Measurements from ENCODE around the gene SLC52A1. TPM values are rescaled to one million over a fixed set of nuclear protein-coding genes. Genes with fewer than 3 reads are reported as not detected.

The SLC52A1 gene
- total and polyA plus RNA-seq, 10 of the 15 experiments (the other 5 are each of a cell fraction or from before 2014, with no cell fraction given), result 0.04 to 0.11 TPM; not detected in 8

DNA sequence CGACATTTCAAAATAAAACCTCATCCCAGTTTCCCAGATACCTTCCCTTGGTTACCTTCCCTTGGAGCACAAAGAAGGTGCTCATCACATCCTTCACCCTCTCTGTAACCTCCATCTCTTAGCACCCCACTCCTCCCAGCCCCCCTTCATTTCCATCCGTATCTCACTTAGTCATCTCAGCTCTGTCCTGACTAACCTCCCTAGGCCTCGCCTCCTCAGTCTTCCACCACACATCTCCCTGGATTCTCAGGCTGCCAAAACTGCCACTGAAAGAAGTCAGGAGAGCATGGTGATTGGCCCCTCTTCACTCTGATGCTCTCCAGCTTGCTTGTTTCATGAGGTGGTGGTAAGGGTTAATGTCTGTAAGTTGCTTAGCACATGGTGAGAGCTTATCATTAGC lies 45.4 kb upstream of the SLC52A1 start:
- H3K27me3 ChIP-seq (replicated peaks in 1 of 2; ENCODE audit: control insufficient read depth in 2 of 2, insufficient read depth in 2 of 2, low read length in 1 of 2), result no peaks in the 10 kb centered on the region
- SMC1A ChIA-PET (ENCODE audit: uncharacterized antibody, unreplicated experiment), result interaction anchor here (0.6 to 3.3 kb wide), 4 partner anchors 10 to 359 kb away, joined by 3 to 15 read pairs (median 3); partner anchors contain the start of genes C1QBP and ZNF232
- H3K27ac ChIP-seq (ENCODE audit: control insufficient read depth, insufficient read depth), result no peak overlapping the region
- POLR2A ChIA-PET, result interaction anchor here (0.6 to 1.2 kb wide), 3 partner anchors 30 to 791 kb away, joined by 3 to 7 read pairs (median 3); no protein-coding TSS in a partner anchor
- peaks cover 2% of the 10 kb centered on the region; the same call in 1 of the 2 replicates for H3K79me2 ChIP-seq (ENCODE audit: control insufficient read depth, insufficient read depth, low read length)
- WGBS (ENCODE audit: insufficient coverage, insufficient replicate concordance, low lambda C conversion rate, missing lambda C conversion rate), result 74% methylated on average over 3 of the region's 3 CpGs
- in situ Hi-C loops (cut with MboI), result no loop called here
- no TSS peak for BruUV-seq (replicated peaks)
- no peaks in the 10 kb centered on the region for H3K36me3 ChIP-seq (ENCODE audit: control insufficient read depth in 2 of 2, insufficient read depth in 2 of 2, low read length in 1 of 2)
- no peak for DNase-seq (ENCODE audit: low read depth, low spot score)
- H3K4me1 ChIP-seq (ENCODE audit: control insufficient read depth, insufficient read depth, low read length), result peaks cover 3% of the 10 kb centered on the region
- FAIRE-seq, result no peak
- H4K20me1 ChIP-seq (ENCODE audit: control insufficient read depth, insufficient read depth), result no peaks in the 10 kb centered on the region
- peaks cover 20% of the 10 kb centered on the region; the same call in 2 of the 3 replicates for H3K9me3 ChIP-seq (replicated peaks; ENCODE audit: control insufficient read depth, insufficient read depth, low read length)
- RAD21 ChIA-PET (ENCODE audit: unreplicated experiment), result interaction anchor here (0.7 kb wide), 1 partner anchor 43 kb away, joined by 3 read pairs; no protein-coding TSS in a partner anchor
- intact Hi-C loops (cut with micrococcal nuclease; ENCODE audit: unreplicated experiment), result no loop called here
- ATAC-seq, result no peak
- CTCF ChIA-PET, result interaction anchor here (0.8 to 0.9 kb wide), 2 partner anchors 9 to 18 kb away, joined by 4 read pairs; no protein-coding TSS in a partner anchor
- H3K9ac ChIP-seq (ENCODE audit: control insufficient read depth, insufficient read depth, low read length), result no peak overlapping the region
- no peak overlapping the region for H3K4me3 ChIP-seq
- no peak overlapping the region for H3K4me2 ChIP-seq (ENCODE audit: control insufficient read depth, insufficient read depth)
- TF ChIP-seq, protein P1, sequence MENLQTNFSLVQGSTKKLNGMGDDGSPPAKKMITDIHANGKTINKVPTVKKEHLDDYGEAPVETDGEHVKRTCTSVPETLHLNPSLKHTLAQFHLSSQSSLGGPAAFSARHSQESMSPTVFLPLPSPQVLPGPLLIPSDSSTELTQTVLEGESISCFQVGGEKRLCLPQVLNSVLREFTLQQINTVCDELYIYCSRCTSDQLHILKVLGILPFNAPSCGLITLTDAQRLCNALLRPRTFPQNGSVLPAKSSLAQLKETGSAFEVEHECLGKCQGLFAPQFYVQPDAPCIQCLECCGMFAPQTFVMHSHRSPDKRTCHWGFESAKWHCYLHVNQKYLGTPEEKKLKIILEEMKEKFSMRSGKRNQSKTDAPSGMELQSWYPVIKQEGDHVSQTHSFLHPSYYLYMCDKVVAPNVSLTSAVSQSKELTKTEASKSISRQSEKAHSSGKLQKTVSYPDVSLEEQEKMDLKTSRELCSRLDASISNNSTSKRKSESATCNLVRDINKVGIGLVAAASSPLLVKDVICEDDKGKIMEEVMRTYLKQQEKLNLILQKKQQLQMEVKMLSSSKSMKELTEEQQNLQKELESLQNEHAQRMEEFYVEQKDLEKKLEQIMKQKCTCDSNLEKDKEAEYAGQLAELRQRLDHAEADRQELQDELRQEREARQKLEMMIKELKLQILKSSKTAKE (IDR thresholded peaks at IDR 0.05; ENCODE audit: low read depth, poor library complexity, severe bottlenecking), result no peak
- no peak for TF ChIP-seq RCOR1 (conservative IDR thresholded peaks at IDR 0.05; ENCODE audit: low read depth, low read length)
- TF ChIP-seq MTA2 (IDR thresholded peaks at IDR 0.05; ENCODE audit: low read depth), result no peak
- TF ChIP-seq CBX3 (IDR thresholded peaks at IDR 0.05; ENCODE audit: borderline replicate concordance, low read depth), result no peak
- no peak for TF ChIP-seq CREB1 (IDR thresholded peaks at IDR 0.05; ENCODE audit: low read depth)
- no peak for TF ChIP-seq RUNX3 (IDR thresholded peaks at IDR 0.05; ENCODE audit: low read length)
- TF ChIP-seq IKZF1 (conservative IDR thresholded peaks at IDR 0.05), result no peak
- H2AFZ ChIP-seq (ENCODE audit: control insufficient read depth, low read depth, low read length), result no peak overlapping the region
